SIG-M5 (cell line): Measurements from ENCODE around the gene CHST8.
"Not testable (repeated sequence)": the region's sequence is repeated elsewhere in the genome, so short reads cannot be mapped to it uniquely, and the experiment has no call there.

ENCODE experiments used
- DNase-seq: peaks from one replicate; lab custom pipeline; 2025; lab: John Stamatoyannopoulos, UW

The CHST8 gene

DNA sequence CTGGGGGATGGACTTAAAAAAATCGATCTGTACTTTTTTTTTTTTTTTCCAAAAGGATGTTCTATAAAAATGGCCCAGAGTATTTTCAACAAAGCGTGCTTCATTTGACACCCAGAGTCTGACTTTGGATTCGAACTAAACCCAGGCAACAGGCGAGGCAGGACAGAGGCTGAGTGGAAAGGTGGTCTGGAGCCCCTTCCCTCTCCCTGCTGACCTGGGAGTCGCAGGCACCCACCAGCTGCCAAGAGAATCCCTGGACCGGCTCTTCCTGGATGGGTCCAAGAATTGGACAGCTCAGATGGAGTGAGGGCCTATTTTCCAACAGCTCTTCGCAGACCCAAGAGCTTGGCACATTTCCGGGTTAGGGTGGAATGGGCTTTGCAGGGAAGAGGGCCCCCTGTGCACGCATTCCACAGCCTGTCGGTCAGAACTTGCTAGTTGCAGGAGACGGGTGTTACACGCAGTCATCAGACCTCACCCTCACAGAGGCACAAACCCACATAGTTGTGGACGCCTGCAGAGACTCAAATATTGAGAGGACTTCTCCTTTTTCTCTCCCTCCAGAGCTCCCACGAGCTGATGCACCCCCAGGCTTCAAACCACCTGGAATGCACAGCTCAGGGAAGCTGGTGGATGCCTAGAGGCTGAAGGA is 190.1 kb downstream of the CHST8 start:
- DNase-seq, result no peak

GRCh38 chr19:33812388-33813330 is 190.9 kb downstream of the CHST8 start:
- no peak for DNase-seq

- no peak for DNase-seq
These were observed 191.8 kb downstream of the CHST8 start for GRCh38 chr19:33813391-33814101.

- DNase-seq, result no peak
These were observed 192.7 kb downstream of the CHST8 start for GRCh38 chr19:33814181-33815165.

GRCh38 chr19:33815380-33816340 is 193.9 kb downstream of the CHST8 start:
- no peak for DNase-seq

DNA sequence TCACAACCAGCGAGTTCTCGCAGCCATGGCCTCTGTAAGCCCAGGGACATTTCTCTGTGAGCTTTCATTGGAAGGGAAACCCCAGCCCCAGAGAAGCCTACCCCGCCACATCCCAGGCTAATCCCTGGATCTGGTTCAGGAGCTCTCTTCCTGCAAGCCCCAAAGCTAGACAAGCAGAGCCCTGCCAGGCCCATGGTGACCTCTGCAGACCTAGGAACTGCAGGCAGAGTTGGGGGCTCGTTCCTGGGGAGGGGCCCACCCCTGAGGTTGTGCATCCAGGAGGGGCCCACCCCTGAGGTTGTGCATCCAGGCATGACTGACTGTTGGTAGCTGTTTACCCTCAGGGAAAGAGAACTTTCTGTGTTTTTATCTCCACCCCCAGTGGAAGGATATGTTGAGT is 196.7 kb downstream of the CHST8 start:
- DNase-seq, result no peak

DNA sequence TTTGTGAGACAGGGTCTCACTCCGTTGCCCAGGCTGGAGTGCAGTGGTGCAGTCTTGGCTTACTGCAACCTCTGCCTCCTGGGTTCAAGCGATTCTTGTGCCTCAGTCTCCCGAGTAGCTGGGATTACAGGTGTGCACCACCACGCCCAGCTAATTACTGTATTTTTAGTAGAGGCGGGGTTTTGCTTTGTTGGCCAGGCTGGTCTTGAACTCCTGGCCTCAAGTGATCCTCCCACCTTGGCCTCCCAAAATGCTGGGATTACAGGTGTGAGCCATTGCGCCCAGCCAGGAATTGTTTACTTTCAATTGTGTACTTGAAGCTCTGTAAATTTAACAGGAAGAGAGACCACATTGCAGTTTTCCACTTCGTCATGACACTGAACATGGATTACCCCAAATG is 197.3 kb downstream of the CHST8 start:
- not testable (repeated sequence) for DNase-seq

GRCh38 chr19:33819506-33819879 is 197.7 kb downstream of the CHST8 start:
- no peak for DNase-seq

DNA sequence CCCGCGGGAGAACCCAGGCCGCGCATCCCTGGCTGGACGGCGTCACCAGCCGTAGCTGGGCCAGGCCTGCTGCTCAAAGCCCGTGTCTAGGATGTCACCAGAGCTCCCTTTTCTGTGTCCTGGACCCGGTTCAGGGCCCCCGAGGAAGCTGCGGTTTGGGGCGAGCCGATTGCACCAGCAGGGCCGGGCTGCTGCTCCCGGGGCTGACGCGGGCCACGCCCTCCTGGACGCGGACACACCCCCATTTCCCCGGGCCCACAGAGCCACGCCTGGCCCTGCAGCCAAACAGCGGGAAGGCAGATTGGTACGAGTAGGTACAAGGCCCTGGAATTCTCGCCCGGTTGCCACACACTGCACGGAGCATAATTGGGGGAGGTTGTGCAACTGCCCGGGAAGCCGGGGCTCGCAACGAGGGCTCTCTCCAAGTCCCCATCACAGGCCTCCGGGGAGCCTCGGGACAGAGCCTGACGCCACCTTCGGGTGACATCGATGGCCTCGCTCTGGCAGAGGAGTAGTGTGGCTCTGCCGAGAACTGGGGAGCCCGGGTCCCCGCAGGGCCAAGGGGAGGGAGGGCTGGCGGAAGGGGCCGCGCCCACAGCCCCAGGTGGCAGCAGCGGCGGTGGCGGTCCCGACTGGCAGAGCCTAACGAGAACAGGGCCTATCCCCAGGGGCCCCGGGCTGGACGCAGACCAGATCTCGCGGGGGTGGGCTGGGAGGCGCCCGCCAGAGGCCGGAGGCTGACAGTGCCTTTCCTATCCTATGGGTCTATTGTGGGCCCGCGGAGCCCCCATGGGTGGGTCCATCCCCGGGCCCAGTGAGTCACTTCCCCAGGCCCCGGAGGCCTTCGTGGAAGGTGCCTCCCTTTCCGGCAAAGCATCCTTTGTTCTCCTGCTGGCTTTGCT is 198.4 kb downstream of the CHST8 start:
- DNase-seq, result peak; percentile 71

- DNase-seq, result no peak
These were observed 200.1 kb downstream of the CHST8 start for GRCh38 chr19:33821871-33822270.
